ENCODE data around the gene GPER1. TPM values are rescaled to one million over a fixed set of nuclear protein-coding genes. Genes with fewer than 3 reads are reported as not detected.
A peak's percentile ranks its signal among the peaks of the same experiment; 100 is the strongest.

Gene GPER1
- total RNA-seq, 1 experiment from 2014 or later, result not detected

- peaks cover 6 to 21% (median 19%) of the 10 kb centered on the region in 3 experiments for H3K36me3 Mint-ChIP-seq (ENCODE audit: insufficient read depth in 1 of 3, low read depth in 3 of 3)
- no peaks in the 10 kb centered on the region for H3K27me3 Mint-ChIP-seq (ENCODE audit: low read depth)
These were observed 35.1 kb downstream of the GPER1 start for GRCh38 chr7:1122832-1123501.

More at GRCh38 chr7:1122832-1123501, 35.1 kb downstream of the GPER1 start:
- H3K79me1 ChIP-seq (ENCODE audit: insufficient read depth, low read depth, low read length, poor library complexity, severe bottlenecking), result peaks cover 3% of the 10 kb centered on the region
- H3K27me3 ChIP-seq (ENCODE audit: insufficient read depth, low read length), result no peaks in the 10 kb centered on the region
- H2AK5ac ChIP-seq (ENCODE audit: insufficient read length, low read length), result no peak overlapping the region
- TF ChIP-seq, protein P1, sequence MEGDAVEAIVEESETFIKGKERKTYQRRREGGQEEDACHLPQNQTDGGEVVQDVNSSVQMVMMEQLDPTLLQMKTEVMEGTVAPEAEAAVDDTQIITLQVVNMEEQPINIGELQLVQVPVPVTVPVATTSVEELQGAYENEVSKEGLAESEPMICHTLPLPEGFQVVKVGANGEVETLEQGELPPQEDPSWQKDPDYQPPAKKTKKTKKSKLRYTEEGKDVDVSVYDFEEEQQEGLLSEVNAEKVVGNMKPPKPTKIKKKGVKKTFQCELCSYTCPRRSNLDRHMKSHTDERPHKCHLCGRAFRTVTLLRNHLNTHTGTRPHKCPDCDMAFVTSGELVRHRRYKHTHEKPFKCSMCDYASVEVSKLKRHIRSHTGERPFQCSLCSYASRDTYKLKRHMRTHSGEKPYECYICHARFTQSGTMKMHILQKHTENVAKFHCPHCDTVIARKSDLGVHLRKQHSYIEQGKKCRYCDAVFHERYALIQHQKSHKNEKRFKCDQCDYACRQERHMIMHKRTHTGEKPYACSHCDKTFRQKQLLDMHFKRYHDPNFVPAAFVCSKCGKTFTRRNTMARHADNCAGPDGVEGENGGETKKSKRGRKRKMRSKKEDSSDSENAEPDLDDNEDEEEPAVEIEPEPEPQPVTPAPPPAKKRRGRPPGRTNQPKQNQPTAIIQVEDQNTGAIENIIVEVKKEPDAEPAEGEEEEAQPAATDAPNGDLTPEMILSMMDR (conservative IDR thresholded peaks at IDR 0.05), result no peak
- H3K9me3 Mint-ChIP-seq, result no peaks in the 10 kb centered on the region; a peak in 1 of 5 replicates
- no peak for DNase-seq
- no peak overlapping the region for H2AFZ ChIP-seq (ENCODE audit: low read length)
- no peak overlapping the region for H4K91ac ChIP-seq (ENCODE audit: insufficient read length, low read depth, low read length)
- no peaks in the 10 kb centered on the region for H3K4me1 ChIP-seq (ENCODE audit: insufficient read depth, low read length)
- H3K4me2 ChIP-seq (ENCODE audit: insufficient read depth, insufficient read length, low read length), result no peak overlapping the region
- H4K8ac ChIP-seq (replicated peaks; ENCODE audit: insufficient read length, low read depth, low read length), result no peak overlapping the region
- no peak overlapping the region for H3K56ac ChIP-seq (ENCODE audit: insufficient read length, low read depth, low read length)
- no peak overlapping the region for H2BK20ac ChIP-seq (ENCODE audit: low read depth, low read length, poor library complexity, severe bottlenecking)
- H2BK5ac ChIP-seq (ENCODE audit: insufficient read length, low read length), result no peak overlapping the region
- H3K27ac Mint-ChIP-seq, result peak overlapping the region in 1 of 3 experiments; percentile 53; a peak in 4 of 7 replicates
- no peak overlapping the region for H3K27ac ChIP-seq (ENCODE audit: insufficient read length, low read depth, low read length)
- H3T11ph ChIP-seq (ENCODE audit: low read length), result no peak overlapping the region
- H3K9ac ChIP-seq (ENCODE audit: extremely low read depth, insufficient read length, low read length), result no peak overlapping the region
- H3K79me2 ChIP-seq (ENCODE audit: insufficient read depth, low read length), result peaks cover 6% of the 10 kb centered on the region; the same call in 1 of the 2 replicates
- H3K4me3 Mint-ChIP-seq, result no peak overlapping the region
- H4K5ac ChIP-seq (ENCODE audit: insufficient read length, low read depth, low read length), result no peak overlapping the region
- H3K14ac ChIP-seq (ENCODE audit: insufficient read depth, low read length), result no peak overlapping the region
- H3K4ac ChIP-seq (ENCODE audit: low read depth, low read length), result no peak overlapping the region
- H2BK120ac ChIP-seq (ENCODE audit: low read depth, low read length, poor library complexity, severe bottlenecking), result no peak overlapping the region
- no CpG with 5 or more reads among the region's 31 CpGs for WGBS (ENCODE audit: extremely low coverage, insufficient read length, low lambda C conversion rate)
- H3K18ac ChIP-seq (ENCODE audit: insufficient read length, low read depth, low read length), result no peak overlapping the region
- H4K20me1 ChIP-seq (ENCODE audit: control insufficient read depth, insufficient read depth, insufficient read length), result no peaks in the 10 kb centered on the region
- no peak overlapping the region for H2BK12ac ChIP-seq (ENCODE audit: insufficient read length, low read depth, low read length)
- no peaks in the 10 kb centered on the region for H3K23me2 ChIP-seq (ENCODE audit: insufficient read length, low read depth, low read length, poor library complexity, severe bottlenecking)
- no peak overlapping the region for H3K23ac ChIP-seq (ENCODE audit: insufficient read length, low read depth, low read length)
- peaks cover 15 to 25% of the 10 kb centered on the region in 2 experiments for H3K4me1 Mint-ChIP-seq
- H2BK15ac ChIP-seq (ENCODE audit: low read depth, low read length), result no peak overlapping the region
- H3K9me3 ChIP-seq (ENCODE audit: control insufficient read depth, low read depth, low read length), result no peaks in the 10 kb centered on the region

Data from H9 (cell line).